CD14-positive monocyte (primary cell): ENCODE data around the gene SP100. TPM values are rescaled to one million over a fixed set of nuclear protein-coding genes. Genes with fewer than 3 reads are reported as not detected.

ENCODE experiments used
- DNase-seq, 3 donors: peaks; one replicate each; pipeline ENCODE4 v3.0.0-alpha.2; 2011 to 2022
- H2AFZ ChIP-seq: 2 replicates; pipeline ENCODE4 v1.6.0; 2012; ENCODE audit warnings: mild to moderate bottlenecking, low read depth, low read length, inconsistent platforms; ENCODE audit not compliant: insufficient read depth, poor library complexity, severe bottlenecking
- H3K27ac ChIP-seq, 2 donors: 1 replicate in 1 of 2; 2 replicates in 1 of 2; pipeline ENCODE4 v1.5.1; 2012 to 2013; ENCODE audit warnings: low read length in 2 of 2, control low read depth in 1 of 2, inconsistent platforms in 1 of 2, low read depth in 1 of 2, mild to moderate bottlenecking in 1 of 2
- H3K27me3 ChIP-seq, 2 donors: one replicate each; pipeline versions ENCODE4 v1.6.0 to v1.6.1; 2011 to 2013; ENCODE audit warnings: low read length in 2 of 2; ENCODE audit not compliant: control insufficient read depth in 2 of 2, insufficient read depth in 2 of 2
- H3K36me3 ChIP-seq, 2 donors: replicated peaks in 1 of 2; 1 replicate in 1 of 2; 2 replicates in 1 of 2; pipeline versions ENCODE4 v1.5.1 to v1.6.1; 2012 to 2013; ENCODE audit warnings: low read length in 2 of 2, control low read depth in 1 of 2, inconsistent platforms in 1 of 2, mild to moderate bottlenecking in 1 of 2; ENCODE audit not compliant: insufficient read depth in 2 of 2, control insufficient read depth in 1 of 2
- H3K4me1 ChIP-seq, 2 donors: 1 replicate in 1 of 2; 2 replicates in 1 of 2; pipeline versions ENCODE4 v1.5.1 to v1.6.1; 2012 to 2013; ENCODE audit warnings: low read length in 2 of 2, control low read depth in 1 of 2, inconsistent platforms in 1 of 2, mild to moderate bottlenecking in 1 of 2, moderate library complexity in 1 of 2; ENCODE audit not compliant: insufficient read depth in 2 of 2, control insufficient read depth in 1 of 2
- H3K4me2 ChIP-seq: replicated peaks from 2 replicates; pipeline ENCODE3; 2012; ENCODE audit warnings: low read length, moderate library complexity, mild to moderate bottlenecking; ENCODE audit not compliant: poor library complexity, severe bottlenecking; ENCODE audit errors: extremely low read depth
- H3K4me3 ChIP-seq, 3 experiments: fragments of 200-600 bp in 1 of 3; sonication (generic) in 1 of 3; replicated peaks in 1 of 3; 1 replicate in 2 of 3; 2 replicates in 1 of 3; pipeline ENCODE4 v1.5.1; 2011 to 2013; ENCODE audit warnings: low read length in 3 of 3, mild to moderate bottlenecking in 3 of 3, control low read depth in 2 of 3, low read depth in 2 of 3, inconsistent platforms in 1 of 3, moderate library complexity in 1 of 3
- H3K79me2 ChIP-seq: 2 replicates; pipeline ENCODE4 v1.6.0; 2012; ENCODE audit warnings: mild to moderate bottlenecking, control low read depth, inconsistent platforms, low read length, moderate library complexity; ENCODE audit not compliant: insufficient read depth
- H3K9ac ChIP-seq: 2 replicates; pipeline ENCODE4 v1.6.0; 2017; ENCODE audit warnings: low read length, mild to moderate bottlenecking; ENCODE audit not compliant: insufficient read depth, poor library complexity, severe bottlenecking
- H3K9me3 ChIP-seq, 2 donors: replicated peaks in 1 of 2; 1 replicate in 1 of 2; 2 replicates in 1 of 2; pipeline versions ENCODE4 v1.5.1 to v1.6.1; 2012 to 2013; ENCODE audit warnings: low read length in 2 of 2, control low read depth in 1 of 2; ENCODE audit not compliant: control insufficient read depth in 1 of 2, insufficient read depth in 1 of 2
- H4K20me1 ChIP-seq: 2 replicates; pipeline ENCODE4 v1.6.0; 2012; ENCODE audit warnings: mild to moderate bottlenecking, low read length, control low read depth, moderate library complexity; ENCODE audit not compliant: insufficient read depth
- H3K27ac Mint-ChIP-seq, 7 donors: one replicate each; pipeline ENCODE4 v1.8.0; 2020; ENCODE audit warnings: mild to moderate bottlenecking in 7 of 7, mixed read lengths in 7 of 7, moderate library complexity in 6 of 7, inconsistent platforms in 2 of 7
- H3K27me3 Mint-ChIP-seq, 3 donors: one replicate each; pipeline ENCODE4 v1.8.0; 2021 to 2022; ENCODE audit warnings: low read depth in 3 of 3, mild to moderate bottlenecking in 3 of 3, mixed read lengths in 3 of 3, moderate library complexity in 3 of 3, inconsistent platforms in 1 of 3
- H3K36me3 Mint-ChIP-seq, 2 donors: one replicate each; pipeline ENCODE4 v1.8.0; 2020; ENCODE audit warnings: mixed read lengths in 2 of 2, inconsistent platforms in 1 of 2, mild to moderate bottlenecking in 1 of 2
- H3K4me1 Mint-ChIP-seq: one replicate; pipeline ENCODE4 v1.8.0; 2020; ENCODE audit warnings: mild to moderate bottlenecking, mixed read lengths
- H3K4me3 Mint-ChIP-seq, 2 donors: one replicate each; pipeline ENCODE4 v1.8.0; 2020; ENCODE audit warnings: mild to moderate bottlenecking in 2 of 2, mixed read lengths in 2 of 2, moderate library complexity in 1 of 2
- H3K9me3 Mint-ChIP-seq, 7 donors: one replicate each; pipeline ENCODE4 v1.8.0; 2020 to 2022; ENCODE audit warnings: mixed read lengths in 7 of 7, mild to moderate bottlenecking in 6 of 7, moderate library complexity in 6 of 7, inconsistent platforms in 2 of 7
- CTCF ChIP-seq: fragments of 200-600 bp; IDR thresholded peaks from one replicate; pipeline ENCODE4 v1.8.0; 2022; ENCODE audit warnings: antibody characterized with exemption, mild to moderate bottlenecking
- WGBS: methylation state at CpG from one replicate; pipeline ENCODE4 v1.1.5; 2013; ENCODE audit warnings: missing lambda C conversion rate; ENCODE audit not compliant: insufficient coverage; 5-methylcytosine and 5-hydroxymethylcytosine counted together
- intact Hi-C, 2 donors: fragments of 100-400 bp; cut with micrococcal nuclease; formaldehyde crosslinking; loops; one replicate each; pipeline versions ENCODE4 v1.15.0 to v1.15.1; 2023
- polyA plus RNA-seq, 3 donors: library from polyadenylated mRNA; depleted of rRNA in 1 of 3; unstranded in 2 of 3; stranded (reverse) in 1 of 3; fragments of 300-500 nt in 2 of 3; fragments of >200 nt in 1 of 3; fragmentation: Illumina TruSeq in 2 of 3; gene quantifications; 1 replicate in 2 of 3; 2 replicates in 1 of 3; pipeline ENCODE4 v1.2.3, GENCODE V29; 2012 to 2021

Gene SP100
- polyA plus RNA-seq, 3 donors = 68.1 to 101 (median 97.4) TPM

- Histone ChIP-seq H3K27me3 (no peaks in the 10 kb centered on the region), H3K9ac (no peak overlapping the region), H3K4me1 (no peaks in the 10 kb centered on the region), H3K4me2 (no peak overlapping the region), H3K36me3 (no peaks in the 10 kb centered on the region), H2AFZ (no peak overlapping the region), H3K27ac (no peak overlapping the region), H4K20me1 (no peaks in the 10 kb centered on the region), H3K79me2 (no peaks in the 10 kb centered on the region), H3K4me3 (no peak overlapping the region), H3K9me3 (no peaks in the 10 kb centered on the region)
- peaks cover 3 to 13% (median 6%) of the 10 kb centered on the region in 7 donors for H3K9me3 Mint-ChIP-seq
- peaks cover 10% of the 10 kb centered on the region for H3K4me1 Mint-ChIP-seq
- no peak overlapping the region for H3K27ac Mint-ChIP-seq
- no peaks in the 10 kb centered on the region for H3K36me3 Mint-ChIP-seq
- no CpG with 5 or more reads among the region's 2 CpGs for WGBS
- peaks cover 0 to 2% (median 1%) of the 10 kb centered on the region in 3 donors for H3K27me3 Mint-ChIP-seq
- intact Hi-C loops = no loop called here
- no peak for TF ChIP-seq CTCF
- H3K4me3 Mint-ChIP-seq = no peak overlapping the region
- DNase-seq = peak in 1 of 3 donors; percentile 19
Observed at GRCh38 chr2:230552181-230552580, 136.2 kb downstream of the SP100 start.

- Mint-ChIP-seq H3K27me3 (peaks cover 0 to 6% (median 1%) of the 10 kb centered on the region in 3 donors), H3K4me1 (peaks cover 11% of the 10 kb centered on the region), H3K36me3 (no peaks in the 10 kb centered on the region), H3K27ac (no peak overlapping the region), H3K4me3 (no peak overlapping the region), H3K9me3 (peaks cover 3 to 13% (median 6%) of the 10 kb centered on the region in 7 donors)
- Histone ChIP-seq H3K79me2 (no peaks in the 10 kb centered on the region), H3K9ac (no peak overlapping the region), H3K36me3 (no peaks in the 10 kb centered on the region), H2AFZ (no peak overlapping the region), H3K4me2 (no peak overlapping the region), H4K20me1 (no peaks in the 10 kb centered on the region), H3K27me3 (no peaks in the 10 kb centered on the region), H3K9me3 (no peaks in the 10 kb centered on the region), H3K4me1 (no peaks in the 10 kb centered on the region), H3K4me3 (no peak overlapping the region), H3K27ac (no peak overlapping the region)
- DNase-seq = no peak
- WGBS = no CpG with 5 or more reads among the region's 1 CpG
- intact Hi-C loops = no loop called here
- no peak for TF ChIP-seq CTCF
Observed at GRCh38 chr2:230557065-230557464, 141.1 kb downstream of the SP100 start.
